AG20443 (cell line): ENCODE data around the gene IL32.
"Not testable (repeated sequence)": the region's sequence is repeated elsewhere in the genome, so short reads cannot be mapped to it uniquely, and the experiment has no call there.

ENCODE experiments used
- DNase-seq: peaks from one replicate; pipeline ENCODE4 v3.0.0; 2012; ENCODE audit warnings: low spot score, mixed read lengths

Gene IL32

GRCh38 chr16:3051494-3051893 is 13.9 kb upstream of the IL32 start:
- no peak for DNase-seq

DNA sequence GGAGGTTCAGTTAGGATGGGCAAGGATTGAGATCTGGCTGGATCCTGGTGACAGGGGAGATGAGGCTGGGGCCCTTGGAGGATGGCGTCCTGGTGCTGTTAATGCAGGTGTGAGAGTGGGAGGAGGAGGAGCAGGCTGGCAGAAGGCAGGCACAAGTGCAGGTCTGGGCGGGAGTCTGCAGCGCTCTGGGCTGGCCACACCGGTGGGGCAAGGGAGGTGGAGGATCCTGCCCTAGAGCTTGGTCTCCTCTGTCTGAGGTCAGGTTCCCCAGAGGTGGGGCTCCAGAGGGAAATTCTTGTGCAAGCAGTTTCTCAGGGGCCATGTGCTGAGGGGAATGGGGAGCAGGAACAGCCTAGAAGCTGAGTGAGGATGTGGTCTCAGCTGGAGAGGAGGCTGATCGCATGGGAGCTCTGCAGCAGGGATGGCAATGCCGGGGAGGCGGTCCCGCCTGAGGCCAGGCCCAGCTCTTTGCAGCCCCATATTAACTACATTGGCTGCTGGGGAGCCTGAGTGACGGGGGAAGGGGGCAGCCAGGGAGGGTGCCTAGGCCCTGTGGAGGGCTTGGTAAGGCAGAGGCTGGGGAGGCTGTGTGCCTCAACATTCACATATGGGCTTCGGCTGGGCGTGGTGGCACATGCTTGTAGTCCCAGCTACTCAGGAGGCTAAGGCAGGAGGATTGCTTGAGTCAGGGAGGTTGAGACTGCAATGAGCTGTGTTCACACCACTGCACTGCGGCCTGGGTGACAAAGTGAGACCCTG is 12.7 kb upstream of the IL32 start:
- not testable (repeated sequence) for DNase-seq

GRCh38 chr16:3053330-3053710 is 12.1 kb upstream of the IL32 start:
- DNase-seq = not testable (repeated sequence)

DNA sequence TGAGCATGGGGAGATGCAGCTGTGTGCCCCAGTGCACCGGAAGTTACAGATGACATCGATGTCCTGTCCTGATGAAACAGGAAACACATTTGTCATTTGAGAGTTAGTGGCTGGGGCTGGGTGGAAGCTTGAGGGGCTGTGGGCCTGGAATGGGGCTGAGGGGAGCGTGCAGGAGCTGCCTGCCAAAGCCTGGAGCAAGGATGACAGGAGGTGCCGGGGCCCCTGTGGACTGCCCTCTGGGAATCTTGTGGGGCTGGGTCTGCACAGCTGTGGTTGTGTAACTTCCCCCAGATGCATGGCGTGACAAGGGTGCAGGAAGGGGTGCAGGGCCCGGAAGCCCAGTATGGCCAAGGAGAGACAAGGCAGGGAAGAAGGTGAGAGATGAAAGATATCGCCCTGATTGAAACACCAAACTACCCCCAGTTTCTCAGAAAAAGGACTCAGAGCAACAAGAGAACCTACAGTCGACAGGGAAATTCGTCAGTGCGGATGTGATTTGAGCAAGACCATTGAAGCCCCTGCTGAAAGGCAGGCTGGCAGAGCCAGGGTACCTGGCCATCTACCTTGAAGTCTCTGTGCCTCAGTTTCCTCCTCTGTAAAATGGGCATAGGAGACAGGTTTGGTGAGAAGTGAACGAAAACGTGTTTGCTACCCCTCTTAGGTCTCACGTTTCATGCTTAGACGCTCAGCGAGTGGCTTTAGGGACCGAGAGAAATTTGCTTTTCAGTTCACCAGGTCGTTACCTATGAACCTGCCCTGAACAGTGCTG is 10.3 kb upstream of the IL32 start:
- DNase-seq = no peak

GRCh38 chr16:3055734-3056115 is 9.7 kb upstream of the IL32 start:
- not testable (repeated sequence) for DNase-seq

DNA sequence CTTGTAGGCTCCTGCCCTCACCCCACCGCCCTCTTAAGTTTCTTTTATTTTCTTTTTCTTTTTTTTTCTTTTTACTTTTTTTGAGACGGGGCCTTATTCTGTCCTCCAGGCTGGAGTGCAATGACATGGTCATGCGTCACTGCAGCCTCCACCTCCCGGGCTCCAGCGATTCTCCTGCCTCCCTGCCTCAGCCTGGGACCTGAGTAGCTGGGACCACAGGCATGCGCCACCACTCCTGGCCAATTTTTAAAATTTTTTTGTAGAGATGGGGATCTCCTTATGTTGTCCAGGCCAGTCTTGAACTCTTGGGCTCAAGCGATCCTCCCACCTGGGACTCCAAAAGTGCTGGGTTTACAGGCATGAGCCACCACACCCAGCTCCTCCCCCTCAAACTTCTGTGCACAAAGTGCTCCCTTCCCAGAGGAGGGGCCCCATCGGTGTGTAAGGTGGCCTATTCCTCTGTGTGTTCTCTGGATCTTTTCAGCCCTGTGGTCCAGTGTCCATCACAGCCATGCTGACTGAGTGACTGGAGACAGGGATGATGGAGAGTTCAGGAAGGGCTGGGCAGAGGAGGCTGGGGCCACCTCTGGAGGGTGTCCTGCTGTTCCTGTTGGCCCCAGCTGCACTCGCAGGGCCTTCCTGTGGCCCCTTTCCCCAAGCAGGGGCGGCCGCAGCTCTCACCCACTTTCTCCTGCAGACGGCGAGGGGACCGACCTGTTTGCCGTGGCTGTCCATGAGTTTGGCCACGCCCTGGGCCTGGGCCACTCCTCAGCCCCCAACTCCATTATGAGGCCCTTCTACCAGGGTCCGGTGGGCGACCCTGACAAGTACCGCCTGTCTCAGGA is 8.9 kb upstream of the IL32 start:
- DNase-seq = no peak

GRCh38 chr16:3057181-3058138 is 8.0 kb upstream of the IL32 start:
- DNase-seq = no peak

DNA sequence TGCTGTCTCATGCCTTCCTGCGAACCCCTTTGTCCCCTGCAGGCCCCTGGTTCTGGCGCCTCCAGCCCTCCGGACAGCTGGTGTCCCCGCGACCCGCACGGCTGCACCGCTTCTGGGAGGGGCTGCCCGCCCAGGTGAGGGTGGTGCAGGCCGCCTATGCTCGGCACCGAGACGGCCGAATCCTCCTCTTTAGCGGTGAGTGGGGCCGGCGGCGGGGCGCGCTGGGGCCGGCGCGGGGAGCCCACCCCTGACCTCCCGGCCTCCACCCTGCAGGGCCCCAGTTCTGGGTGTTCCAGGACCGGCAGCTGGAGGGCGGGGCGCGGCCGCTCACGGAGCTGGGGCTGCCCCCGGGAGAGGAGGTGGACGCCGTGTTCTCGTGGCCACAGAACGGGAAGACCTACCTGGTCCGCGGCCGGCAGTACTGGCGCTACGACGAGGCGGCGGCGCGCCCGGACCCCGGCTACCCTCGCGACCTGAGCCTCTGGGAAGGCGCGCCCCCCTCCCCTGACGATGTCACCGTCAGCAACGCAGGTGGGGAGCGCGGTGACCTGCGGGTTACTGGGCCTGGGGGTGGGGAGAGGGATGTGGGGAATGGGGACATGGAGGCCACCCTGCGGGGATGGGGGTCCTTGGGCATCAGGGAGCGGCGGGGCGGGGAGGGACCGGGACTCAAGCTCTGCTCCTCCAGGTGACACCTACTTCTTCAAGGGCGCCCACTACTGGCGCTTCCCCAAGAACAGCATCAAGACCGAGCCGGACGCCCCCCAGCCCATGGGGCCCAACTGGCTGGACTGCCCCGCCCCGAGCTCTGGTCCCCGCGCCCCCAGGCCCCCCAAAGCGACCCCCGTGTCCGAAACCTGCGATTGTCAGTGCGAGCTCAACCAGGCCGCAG is 7.1 kb upstream of the IL32 start:
- DNase-seq = no peak

GRCh38 chr16:3059041-3059722 is 6.3 kb upstream of the IL32 start:
- peak; percentile 99 for DNase-seq

- DNase-seq = no peak
Measured at GRCh38 chr16:3059723-3060242, 5.7 kb upstream of the IL32 start.

- DNase-seq = no peak
Measured at GRCh38 chr16:3060339-3061127, 4.9 kb upstream of the IL32 start.

DNA sequence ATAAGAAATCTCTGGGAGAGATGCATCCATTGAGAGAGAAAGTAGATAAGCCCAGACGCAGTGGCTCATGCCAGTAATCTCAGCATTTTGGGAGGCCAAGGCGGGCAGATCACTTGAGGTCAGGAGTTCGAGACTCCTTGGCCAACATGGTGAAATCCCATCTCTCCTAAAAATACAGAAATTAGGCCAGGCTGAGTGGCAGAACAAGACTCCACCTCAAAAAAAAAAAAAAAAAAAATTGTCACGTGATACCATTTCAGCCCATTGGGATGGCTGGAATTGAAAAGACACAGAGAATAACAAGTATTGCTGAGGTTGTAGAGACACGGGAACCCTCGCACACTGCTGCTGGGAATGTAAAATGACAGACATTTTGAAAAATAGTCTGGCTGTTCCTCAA is 2.9 kb upstream of the IL32 start:
- no peak for DNase-seq

DNA sequence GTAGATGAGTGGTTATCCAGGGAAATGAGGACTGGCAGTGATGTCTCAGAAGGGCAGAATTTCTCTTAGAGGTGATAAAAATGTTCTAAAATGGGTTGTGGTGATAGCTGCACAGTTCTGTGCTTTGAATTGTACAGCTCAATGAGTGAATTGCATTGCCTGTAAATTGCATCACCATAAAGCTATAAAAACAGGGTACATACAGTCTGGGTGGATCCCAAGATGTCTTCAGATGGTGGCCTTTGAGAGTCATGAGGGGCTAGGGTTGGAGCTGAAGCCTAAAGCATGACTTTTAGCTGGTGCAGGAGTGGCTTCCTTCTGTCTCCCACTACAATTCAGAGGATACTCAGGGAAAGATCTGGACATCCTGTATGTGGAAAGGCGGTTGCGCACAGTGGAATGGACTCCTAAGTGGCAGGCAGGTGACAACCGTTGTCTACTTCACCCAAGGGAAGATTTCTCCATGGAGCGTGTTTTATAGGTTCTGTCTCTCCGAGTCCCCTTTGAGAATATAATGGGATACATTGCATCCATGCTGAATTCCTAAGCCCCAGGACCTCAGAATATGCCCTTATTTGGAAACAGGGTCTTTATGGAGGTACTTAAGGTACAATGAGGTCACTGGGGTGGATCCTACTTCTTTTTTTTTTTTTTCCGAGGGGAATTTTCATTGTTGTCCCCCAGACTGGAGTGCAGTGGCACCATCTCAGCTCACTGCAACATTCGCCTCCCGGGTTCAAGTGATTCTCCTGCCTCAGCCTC is 1.6 kb upstream of the IL32 start:
- DNase-seq = no peak

GRCh38 chr16:3065742-3066439 is 451 bp downstream of the IL32 start:
- peak; percentile 20 for DNase-seq

- DNase-seq = no peak
Measured at GRCh38 chr16:3066440-3066748, 954 bp downstream of the IL32 start.

DNA sequence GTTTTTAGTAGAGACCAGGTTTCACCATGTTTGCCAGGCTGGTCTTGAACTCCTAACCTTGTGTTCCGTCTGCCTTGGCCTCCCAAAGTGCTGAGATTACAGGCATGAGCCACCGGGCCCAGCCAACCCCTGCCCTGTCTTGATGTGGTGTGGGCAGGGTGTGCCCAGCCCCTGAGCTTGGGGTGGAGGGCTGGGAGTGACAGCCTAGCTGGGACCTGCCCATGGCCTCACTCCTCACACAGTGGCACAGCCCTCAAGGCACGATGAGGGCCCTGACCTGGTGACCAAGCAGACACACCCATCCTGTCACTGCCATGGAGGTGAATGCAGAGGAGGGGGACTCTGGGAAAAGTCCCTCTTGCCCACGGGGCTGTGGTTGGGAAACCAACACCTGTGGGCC is 3.0 kb downstream of the IL32 start:
- peak; percentile 3 for DNase-seq

DNA sequence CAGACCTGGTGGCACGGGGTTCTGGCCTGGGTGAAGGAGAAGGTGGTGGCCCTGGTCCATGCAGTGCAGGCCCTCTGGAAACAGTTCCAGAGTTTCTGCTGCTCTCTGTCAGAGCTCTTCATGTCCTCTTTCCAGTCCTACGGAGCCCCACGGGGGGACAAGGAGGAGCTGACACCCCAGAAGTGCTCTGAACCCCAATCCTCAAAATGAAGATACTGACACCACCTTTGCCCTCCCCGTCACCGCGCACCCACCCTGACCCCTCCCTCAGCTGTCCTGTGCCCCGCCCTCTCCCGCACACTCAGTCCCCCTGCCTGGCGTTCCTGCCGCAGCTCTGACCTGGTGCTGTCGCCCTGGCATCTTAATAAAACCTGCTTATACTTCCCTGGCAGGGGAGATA is 3.7 kb downstream of the IL32 start:
- DNase-seq = not testable (repeated sequence)
